ENCODE data around the gene FAR2. TPM values are rescaled to one million over a fixed set of nuclear protein-coding genes. Genes with fewer than 3 reads are reported as not detected.
"Not testable (repeated sequence)": the region's sequence is repeated elsewhere in the genome, so short reads cannot be mapped to it uniquely, and the experiment has no call there.

FAR2 gene
- total RNA-seq, 1 donor from 2014 or later = 0.08 TPM

GRCh38 chr12:29152223-29152868 lies 3.3 kb downstream of the FAR2 start:
- no peak for DNase-seq (ENCODE audit: low read depth)

GRCh38 chr12:29152981-29153630 lies 4.0 kb downstream of the FAR2 start:
- no peak for DNase-seq (ENCODE audit: low read depth)

- no peak for DNase-seq (ENCODE audit: low read depth)
Observed at GRCh38 chr12:29155079-29155478, 6.0 kb downstream of the FAR2 start.

- DNase-seq (ENCODE audit: low read depth) = no peak
Observed at GRCh38 chr12:29157486-29157946, 8.4 kb downstream of the FAR2 start.

GRCh38 chr12:29158115-29158763 lies 9.2 kb downstream of the FAR2 start:
- no peak for DNase-seq (ENCODE audit: low read depth)

GRCh38 chr12:29159661-29160060 lies 10.6 kb downstream of the FAR2 start:
- DNase-seq (ENCODE audit: low read depth) = no peak

GRCh38 chr12:29160230-29160629 lies 11.2 kb downstream of the FAR2 start:
- DNase-seq (ENCODE audit: low read depth) = no peak

- DNase-seq (ENCODE audit: low read depth) = no peak
Observed at GRCh38 chr12:29163146-29163545, 14.1 kb downstream of the FAR2 start.

- no peak for DNase-seq (ENCODE audit: low read depth)
Observed at GRCh38 chr12:29164477-29165393, 15.7 kb downstream of the FAR2 start.

- DNase-seq (ENCODE audit: low read depth) = no peak
Observed at GRCh38 chr12:29167445-29167844, 18.4 kb downstream of the FAR2 start.

- no peak for DNase-seq (ENCODE audit: low read depth)
Observed at GRCh38 chr12:29167988-29168387, 18.9 kb downstream of the FAR2 start.

- DNase-seq (ENCODE audit: low read depth) = not testable (repeated sequence)
Observed at GRCh38 chr12:29169978-29170377, 20.9 kb downstream of the FAR2 start.

- DNase-seq (ENCODE audit: low read depth) = not testable (repeated sequence)
Observed at GRCh38 chr12:29170478-29171084, 21.5 kb downstream of the FAR2 start.

- DNase-seq (ENCODE audit: low read depth) = no peak
Observed at GRCh38 chr12:29171421-29172258, 22.6 kb downstream of the FAR2 start.

GRCh38 chr12:29176941-29177340 lies 27.9 kb downstream of the FAR2 start:
- no peak for DNase-seq (ENCODE audit: low read depth)

GRCh38 chr12:29182247-29182646 lies 33.2 kb downstream of the FAR2 start:
- DNase-seq (ENCODE audit: low read depth) = not testable (repeated sequence)

GRCh38 chr12:29187756-29188155 lies 38.7 kb downstream of the FAR2 start:
- DNase-seq (ENCODE audit: low read depth) = no peak

GRCh38 chr12:29191267-29191850 lies 42.3 kb downstream of the FAR2 start:
- DNase-seq (ENCODE audit: low read depth) = no peak

- no peak for DNase-seq (ENCODE audit: low read depth)
Observed at GRCh38 chr12:29198901-29199300, 49.8 kb downstream of the FAR2 start.

GRCh38 chr12:29200586-29200985 lies 51.5 kb downstream of the FAR2 start:
- DNase-seq (ENCODE audit: low read depth) = no peak
